A549 (cell line): ENCODE results near the gene CDK17.

Experiments used
- MYC ChIP-seq: IDR thresholded peaks from 2 replicates; pipeline ENCODE4 v1.6.1; 2012; ENCODE audit warnings: mild to moderate bottlenecking, inconsistent platforms, low read length, improper control_type of control experiment, borderline replicate concordance
- RAD21 ChIP-seq, 2 experiments: fragments of >200 bp in 1 of 2; sonication (Bioruptor Twin) in 1 of 2; formaldehyde crosslinking in 1 of 2; IDR thresholded peaks in 1 of 2; conservative IDR thresholded peaks in 1 of 2; 2 replicates in 1 of 2; 3 replicates in 1 of 2; pipeline ENCODE4 v1.6.1; 2012 to 2018; ENCODE audit warnings: inconsistent platforms in 1 of 2
- REST ChIP-seq: fragments of 200-600 bp; sonication (generic); IDR thresholded peaks from 2 replicates; pipeline ENCODE4 v1.6.1; 2016; ENCODE audit warnings: antibody characterized with exemption, mild to moderate bottlenecking, moderate library complexity
- SMC3 ChIP-seq: fragments of >200 bp; sonication (Bioruptor Twin); formaldehyde crosslinking; IDR thresholded peaks from 3 replicates; pipeline ENCODE4 v1.6.1; 2018; ENCODE audit warnings: inconsistent platforms

GRCh38 chr12:96293093-96293492 lies 107.1 kb downstream of the CDK17 start:
- no peak for TF ChIP-seq RAD21 (conservative IDR thresholded peaks at IDR 0.05 in 1 of 2, IDR thresholded peaks at IDR 0.05 in 1 of 2)
- no peak for TF ChIP-seq MYC
- no peak for TF ChIP-seq REST
- no peak for TF ChIP-seq SMC3
